Suprapubic skin (tissue), 4 donors: Measurements from ENCODE around the gene ASPRV1.

Experiments
- CTCF ChIP-seq, 2 donors: fragments of 200-600 bp in 1 of 2; fragments of 450-650 bp in 1 of 2; sonication (generic) in 1 of 2; IDR thresholded peaks; one replicate each; pipeline ENCODE4 v1.5.1; 2016 to 2019; ENCODE audit warnings: antibody characterized with exemption in 2 of 2, mild to moderate bottlenecking in 1 of 2, moderate library complexity in 1 of 2
- EP300 ChIP-seq: sonication (generic); formaldehyde crosslinking; IDR thresholded peaks from one replicate; pipeline ENCODE4 v1.6.1; 2017; ENCODE audit warnings: antibody characterized with exemption
- POLR2A ChIP-seq, 2 donors: fragments of 450-650 bp; IDR thresholded peaks; one replicate each; pipeline ENCODE4 v1.6.1; 2017; ENCODE audit warnings: antibody characterized with exemption in 2 of 2, mild to moderate bottlenecking in 2 of 2, moderate library complexity in 2 of 2
- POLR2AphosphoS5 ChIP-seq, 3 donors: sonication (generic); formaldehyde crosslinking; IDR thresholded peaks; one replicate each; pipeline ENCODE4 v1.6.1; 2017; ENCODE audit warnings: antibody characterized with exemption in 3 of 3

- TF ChIP-seq CTCF (IDR thresholded peaks at IDR 0.05) (no peak), EP300 (no peak), POLR2A (IDR thresholded peaks at IDR 0.05) (no peak), POLR2AphosphoS5 (IDR thresholded peaks at IDR 0.05) (no peak)
Observed at GRCh38 chr2:69992310-69993047, 31.0 kb upstream of the ASPRV1 start.
